ENCODE measurements around the gene PEX14. TPM values are rescaled to one million over a fixed set of nuclear protein-coding genes. Genes with fewer than 3 reads are reported as not detected.

PEX14 gene
- total RNA-seq, 1 donor from 2014 or later: 17.8 TPM

- CTCF ChIA-PET: interaction anchor here (1.4 to 6.8 kb wide), 3 partner anchors 11 to 29 kb away, joined by 3 to 50 read pairs (median 14); no protein-coding TSS in a partner anchor
- DNase-seq (no peak), ATAC-seq (ENCODE audit: low read depth) (no peak)
- Mint-ChIP-seq H3K36me3 (ENCODE audit: low read depth) (peaks cover 9% of the 10 kb centered on the region), H3K27me3 (no peaks in the 10 kb centered on the region), H3K27ac (no peak overlapping the region), H3K4me1 (peaks cover 38% of the 10 kb centered on the region), H3K9me3 (no peaks in the 10 kb centered on the region), H3K4me3 (no peak overlapping the region)
- intact Hi-C loops (cut with micrococcal nuclease): no loop called here
- TF ChIP-seq CTCF (IDR thresholded peaks at IDR 0.05): no peak
- POLR2A ChIA-PET: no interaction called here
Measured at GRCh38 chr1:10508511-10508951, 33.8 kb downstream of the PEX14 start.

- intact Hi-C loops (cut with micrococcal nuclease): loop anchor here (5.0 kb wide), 1 partner anchor 47 kb away; no protein-coding TSS in a partner anchor
- H3K36me3 Mint-ChIP-seq (ENCODE audit: low read depth): peaks cover 9% of the 10 kb centered on the region
- DNase-seq (no peak), ATAC-seq (ENCODE audit: low read depth) (no peak)
- H3K9me3 Mint-ChIP-seq: no peaks in the 10 kb centered on the region
- peaks cover 43% of the 10 kb centered on the region for H3K4me1 Mint-ChIP-seq
- no peak overlapping the region for H3K4me3 Mint-ChIP-seq
- TF ChIP-seq CTCF (IDR thresholded peaks at IDR 0.05): no peak
- H3K27me3 Mint-ChIP-seq: no peaks in the 10 kb centered on the region
- CTCF ChIA-PET: interaction anchor here (6.8 kb wide), 1 partner anchor 16 kb away, joined by 50 read pairs; no protein-coding TSS in a partner anchor
- H3K27ac Mint-ChIP-seq: no peak overlapping the region
- POLR2A ChIA-PET: interaction anchor here (1.1 to 1.4 kb wide), 2 partner anchors 10 to 1400 kb away, joined by 3 to 5 read pairs; no protein-coding TSS in a partner anchor
Measured at GRCh38 chr1:10509809-10510509, 35.2 kb downstream of the PEX14 start.

- TF ChIP-seq CTCF (IDR thresholded peaks at IDR 0.05): no peak
- DNase-seq (no peak), ATAC-seq (ENCODE audit: low read depth) (peak; percentile 89)
- H3K27ac Mint-ChIP-seq: peak overlapping the region; percentile 67
- H3K36me3 Mint-ChIP-seq (ENCODE audit: low read depth): peaks cover 9% of the 10 kb centered on the region
- peaks cover 47% of the 10 kb centered on the region for H3K4me1 Mint-ChIP-seq
- H3K4me3 Mint-ChIP-seq: peak overlapping the region; percentile 48
- ChIA-PET POLR2A (interaction anchor here (0.5 to 1.4 kb wide), 6 partner anchors 9 to 1399 kb away, joined by 3 to 5 read pairs (median 4); partner anchors contain the start of genes CLCN6 and MTHFR), CTCF (interaction anchor here (6.8 kb wide), 1 partner anchor 17 kb away, joined by 50 read pairs; no protein-coding TSS in a partner anchor)
- no peaks in the 10 kb centered on the region for H3K9me3 Mint-ChIP-seq
- no peaks in the 10 kb centered on the region for H3K27me3 Mint-ChIP-seq
- intact Hi-C loops (cut with micrococcal nuclease): loop anchor here (5.0 kb wide), 1 partner anchor 46 kb away; no protein-coding TSS in a partner anchor
Measured at GRCh38 chr1:10510520-10511493, 36.1 kb downstream of the PEX14 start.

- Mint-ChIP-seq H3K27ac (peak overlapping the region; percentile 67), H3K9me3 (no peaks in the 10 kb centered on the region), H3K4me1 (peaks cover 51% of the 10 kb centered on the region), H3K36me3 (ENCODE audit: low read depth) (peaks cover 9% of the 10 kb centered on the region), H3K27me3 (no peaks in the 10 kb centered on the region), H3K4me3 (no peak overlapping the region)
- ChIA-PET POLR2A (interaction anchor here (0.5 to 1.3 kb wide), 3 partner anchors 9 to 17 kb away, joined by 3 to 5 read pairs (median 4); no protein-coding TSS in a partner anchor), CTCF (interaction anchor here (6.8 kb wide), 1 partner anchor 17 kb away, joined by 50 read pairs; no protein-coding TSS in a partner anchor)
- TF ChIP-seq CTCF (IDR thresholded peaks at IDR 0.05): no peak
- intact Hi-C loops (cut with micrococcal nuclease): loop anchor here (5.0 kb wide), 1 partner anchor 46 kb away; no protein-coding TSS in a partner anchor
- no peak for DNase-seq
- ATAC-seq (ENCODE audit: low read depth): no peak
Measured at GRCh38 chr1:10511494-10511885, 36.7 kb downstream of the PEX14 start.
